IPS DF 4.7 (cell line): ENCODE data around the gene GATAD2A.

ENCODE experiments used
- DNase-seq: peaks from one replicate; pipeline ENCODE4 v3.0.0-alpha.2; 2013; ENCODE audit warnings: low spot score; ENCODE audit errors: extremely low read depth

The GATAD2A gene

GRCh38 chr19:19488875-19489690 is 83.6 kb downstream of the GATAD2A start:
- DNase-seq = peak; percentile 96

- DNase-seq = no peak
These were observed 84.3 kb downstream of the GATAD2A start for GRCh38 chr19:19489804-19490204.

- peak; percentile 68 for DNase-seq
These were observed 84.9 kb downstream of the GATAD2A start for GRCh38 chr19:19490214-19490968.

GRCh38 chr19:19491321-19492025 is 86.0 kb downstream of the GATAD2A start:
- DNase-seq = no peak

GRCh38 chr19:19492026-19492610 is 86.6 kb downstream of the GATAD2A start:
- no peak for DNase-seq

- DNase-seq = no peak
These were observed 88.5 kb downstream of the GATAD2A start for GRCh38 chr19:19493841-19494546.

GRCh38 chr19:19495614-19496603 is 90.4 kb downstream of the GATAD2A start:
- no peak for DNase-seq

- no peak for DNase-seq
These were observed 92.9 kb downstream of the GATAD2A start for GRCh38 chr19:19498255-19498991.

- no peak for DNase-seq
These were observed 94.0 kb downstream of the GATAD2A start for GRCh38 chr19:19499272-19499995.

- DNase-seq = no peak
These were observed 95.6 kb downstream of the GATAD2A start for GRCh38 chr19:19500975-19501644.

GRCh38 chr19:19501798-19502197 is 96.3 kb downstream of the GATAD2A start:
- no peak for DNase-seq

GRCh38 chr19:19502281-19502680 is 96.8 kb downstream of the GATAD2A start:
- DNase-seq = no peak

GRCh38 chr19:19502808-19503602 is 97.5 kb downstream of the GATAD2A start:
- DNase-seq = no peak

- no peak for DNase-seq
These were observed 99.5 kb downstream of the GATAD2A start for GRCh38 chr19:19504754-19505668.

GRCh38 chr19:19505669-19506326 is 100.3 kb downstream of the GATAD2A start:
- no peak for DNase-seq
